Stimulated activated CD4-positive, alpha-beta T cell treated with anti-CD3 and anti-CD28 coated beads, Interleukin-4, amount 100 ng/mL, for 4 hours (primary cell): ENCODE measurements around the gene RNASEH1.

Experiments
- DNase-seq, 2 experiments: peaks; one replicate each; pipeline ENCODE4 v3.0.0-alpha.2; 2020

RNASEH1 gene

DNA sequence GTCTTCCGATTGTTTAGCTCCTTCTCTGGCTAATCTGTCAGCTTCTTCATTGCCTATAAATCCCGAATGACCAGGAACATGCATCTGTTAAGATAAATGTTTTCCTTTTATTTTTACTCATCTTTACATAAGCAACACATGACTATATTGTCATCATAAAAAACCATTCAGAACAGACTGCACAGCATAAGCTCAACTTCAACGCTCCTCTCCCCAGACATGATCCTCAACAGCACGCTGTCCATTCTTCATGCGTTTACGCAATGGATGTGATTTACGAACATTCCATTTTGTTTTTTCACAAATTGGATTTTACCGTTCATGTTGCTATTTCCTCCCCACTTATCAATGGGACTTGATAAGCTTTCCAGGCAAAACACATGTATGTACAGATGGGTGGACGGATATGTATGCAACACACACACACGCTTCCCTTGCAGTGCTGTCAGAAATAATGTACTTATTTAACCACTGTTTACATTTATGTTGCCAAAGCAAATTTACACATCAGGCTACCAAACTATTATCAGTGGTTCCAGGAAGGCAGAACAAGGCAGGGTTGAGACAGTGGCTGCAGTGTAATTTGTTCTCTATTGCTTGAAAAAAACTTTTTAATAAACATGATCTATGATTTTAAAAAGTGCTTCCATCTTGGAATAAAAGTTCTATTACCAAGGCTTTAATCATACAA is 12.2 kb downstream of the RNASEH1 start:
- DNase-seq: no peak

- DNase-seq: no peak
Observed at GRCh38 chr2:3543023-3543683, 15.0 kb downstream of the RNASEH1 start.

GRCh38 chr2:3542107-3542506 is 16.0 kb downstream of the RNASEH1 start:
- DNase-seq: no peak

DNA sequence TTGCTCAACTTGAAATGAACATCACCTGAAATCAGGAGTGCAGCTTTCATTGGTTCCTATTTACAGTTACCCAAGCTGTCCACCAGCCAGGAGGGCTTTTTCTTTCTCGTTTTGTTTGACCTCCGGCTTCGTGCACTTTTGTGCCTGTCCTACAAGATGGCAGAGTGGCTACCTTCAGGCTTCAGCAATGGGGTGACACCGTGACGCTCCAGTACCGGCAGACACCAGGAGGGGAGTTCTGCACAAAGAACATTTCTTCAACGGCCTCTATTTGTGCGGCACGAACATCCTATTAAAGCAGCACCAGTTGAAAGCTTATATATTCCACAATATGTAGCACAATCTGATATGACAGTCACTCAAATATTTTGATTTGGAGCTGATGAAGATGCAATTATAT is 18.3 kb downstream of the RNASEH1 start:
- DNase-seq: no peak

DNA sequence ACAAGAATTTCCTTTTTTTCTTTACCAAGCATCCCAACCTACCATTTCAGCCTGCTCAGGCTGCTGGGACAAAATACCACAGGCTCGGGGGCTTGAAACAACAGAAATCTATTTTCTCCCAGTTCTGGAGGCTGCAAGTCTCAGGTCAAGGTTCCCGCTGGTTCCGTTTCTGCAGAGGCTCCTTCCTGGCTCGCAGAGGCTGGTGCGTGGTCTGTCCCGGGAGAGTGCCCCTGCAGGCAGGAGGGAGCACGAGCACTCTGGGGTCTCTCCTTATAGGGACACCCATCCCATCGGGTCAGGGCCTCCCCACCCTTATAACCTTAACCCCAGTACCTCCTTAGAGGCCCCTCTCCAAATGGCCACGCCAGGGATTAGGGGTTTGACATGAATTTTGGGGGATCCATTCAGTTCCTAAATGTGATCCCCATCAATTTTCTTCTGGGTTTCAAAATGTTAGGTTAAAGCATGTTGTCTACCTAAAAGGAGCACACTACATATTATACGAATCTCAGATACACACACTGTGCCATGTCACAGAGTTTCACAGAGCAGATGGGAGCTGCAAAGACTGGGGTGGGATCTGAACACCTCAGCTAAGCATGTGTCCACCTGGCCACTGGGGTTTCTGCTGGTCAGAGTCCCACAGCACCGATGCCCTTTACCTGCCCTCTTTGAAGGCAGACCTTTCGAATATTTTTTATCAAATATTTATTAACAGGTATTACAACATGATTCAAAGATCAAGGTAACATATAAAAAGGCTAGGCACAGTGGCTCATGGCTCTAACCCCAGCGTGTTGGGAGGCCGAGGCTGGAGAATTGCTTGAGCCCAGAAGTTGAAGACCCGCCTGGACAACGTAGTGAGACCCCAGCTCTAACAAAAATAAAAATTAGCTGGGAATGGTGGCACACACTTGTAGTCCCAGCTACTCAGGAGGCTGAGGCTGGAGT is 21.2 kb downstream of the RNASEH1 start:
- DNase-seq: no peak

DNA sequence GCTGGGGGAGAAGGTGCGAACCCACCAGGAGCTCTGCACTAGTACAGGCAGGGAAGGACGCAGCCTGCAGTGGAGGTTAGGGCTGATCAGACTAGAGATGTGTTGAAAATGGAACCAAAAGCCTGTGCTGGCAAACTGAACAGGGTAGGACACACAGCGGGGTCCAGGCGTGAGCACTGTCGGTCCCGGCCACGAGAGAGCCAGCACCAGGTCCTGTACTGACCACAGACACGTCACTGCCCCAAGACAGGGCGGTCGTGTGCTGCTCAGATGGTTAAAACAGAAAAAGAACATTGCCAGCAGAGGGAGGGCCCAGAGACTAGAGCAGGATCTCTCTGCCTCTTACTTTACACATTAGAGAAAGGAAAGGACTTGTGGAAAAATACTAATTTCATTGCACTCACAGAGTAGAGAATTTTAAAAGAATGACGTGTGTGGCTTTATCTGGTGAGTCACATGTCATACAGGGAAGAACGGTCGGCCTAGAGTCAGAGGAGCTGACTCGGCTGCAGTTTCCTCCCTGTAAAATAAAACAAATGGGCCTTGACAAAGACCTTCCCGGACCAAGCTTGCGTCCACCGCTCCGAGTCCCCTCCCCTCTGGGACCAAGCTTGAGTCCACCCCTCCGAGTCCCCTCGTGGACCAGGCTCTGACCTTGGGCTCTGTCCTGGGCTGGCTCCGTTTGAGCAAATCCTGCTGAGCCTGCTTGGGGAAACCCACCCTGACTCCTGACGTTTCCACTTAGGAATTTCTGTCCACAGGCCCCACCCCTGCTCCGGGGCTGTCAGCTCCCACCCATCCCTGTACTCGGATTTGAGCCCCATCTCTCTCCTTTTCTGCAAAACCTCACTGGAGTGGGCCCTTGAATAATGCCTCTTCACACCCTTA is 22.1 kb downstream of the RNASEH1 start:
- DNase-seq: no peak

GRCh38 chr2:3535467-3535793 is 22.7 kb downstream of the RNASEH1 start:
- no peak for DNase-seq

- DNase-seq: no peak
Observed at GRCh38 chr2:3534251-3534814, 23.8 kb downstream of the RNASEH1 start.

DNA sequence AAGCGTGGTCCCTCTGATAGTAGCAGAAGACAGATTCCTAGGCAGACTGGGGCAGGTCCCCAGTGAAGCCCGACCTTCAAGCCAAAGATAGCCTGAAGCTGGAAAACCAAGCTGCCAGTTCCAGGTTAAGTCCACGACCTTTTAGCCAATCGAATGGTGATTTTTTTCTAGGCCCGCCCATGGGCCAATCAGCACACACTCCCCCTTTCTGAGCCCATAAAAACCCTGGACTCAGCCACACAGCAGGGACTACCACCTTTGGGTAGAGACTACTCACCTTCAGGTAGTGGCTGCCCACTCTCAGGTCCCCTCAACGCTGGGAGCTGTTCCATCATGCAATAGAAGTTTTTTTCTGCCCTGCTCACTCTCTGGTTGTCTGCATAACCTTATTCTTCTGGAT is 24.3 kb downstream of the RNASEH1 start:
- no peak for DNase-seq

DNA sequence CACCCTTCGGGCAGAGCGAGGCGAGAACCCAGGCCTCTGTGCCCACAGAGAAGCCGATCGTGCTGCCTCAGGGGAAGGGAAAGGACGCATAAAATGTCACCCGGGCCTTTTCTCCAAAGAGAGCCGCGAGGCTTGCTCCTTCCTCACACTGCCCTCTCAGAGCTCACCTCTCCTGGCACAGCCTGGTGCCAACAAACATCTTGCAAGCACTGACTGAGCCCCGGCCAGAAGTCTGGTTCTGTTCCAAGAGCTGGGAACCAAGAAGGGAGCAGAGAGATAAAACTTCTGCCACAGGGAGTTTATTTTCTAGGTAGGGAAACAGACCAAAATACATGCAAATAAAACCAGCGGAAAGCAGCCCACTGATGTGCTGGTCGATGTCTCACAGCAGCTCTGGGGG is 25.2 kb downstream of the RNASEH1 start:
- no peak for DNase-seq

DNA sequence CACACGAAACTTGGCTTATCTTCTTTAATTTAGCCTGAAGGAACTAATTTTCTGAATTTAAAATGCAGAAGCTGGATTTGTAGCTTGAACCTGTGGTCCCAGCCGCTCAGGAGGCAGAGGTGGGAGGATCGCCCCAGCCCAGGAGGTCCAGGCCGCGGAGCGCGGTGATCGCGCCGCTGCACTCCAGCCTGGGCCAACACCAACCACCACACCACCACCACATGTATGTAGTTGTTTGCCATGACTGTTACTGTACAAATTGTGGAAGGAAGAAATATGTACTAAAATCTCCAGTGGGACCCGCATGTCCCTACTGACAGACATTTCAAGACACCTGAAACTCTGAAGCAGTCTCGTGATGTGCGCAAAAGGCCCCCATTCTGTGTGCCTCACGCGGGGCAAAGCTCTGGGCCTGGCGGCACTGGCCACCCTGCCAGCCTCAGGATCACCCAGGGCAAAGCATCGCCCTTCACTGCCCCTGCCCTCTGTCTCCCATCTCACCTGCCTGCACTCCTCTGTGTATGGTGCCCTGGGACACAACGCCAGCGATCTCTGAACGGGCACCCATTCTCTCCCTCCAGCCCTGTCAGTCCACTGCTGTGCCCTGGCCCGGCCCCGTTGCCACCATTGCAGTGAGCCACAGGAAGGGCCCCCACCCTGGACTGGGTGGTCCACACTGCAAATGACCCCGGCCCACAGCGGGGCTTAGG is 28.7 kb downstream of the RNASEH1 start:
- DNase-seq: no peak

- no peak for DNase-seq
Observed at GRCh38 chr2:3527886-3528785, 30.0 kb downstream of the RNASEH1 start.

- no peak for DNase-seq
Observed at GRCh38 chr2:3526871-3527270, 31.3 kb downstream of the RNASEH1 start.

- no peak for DNase-seq
Observed at GRCh38 chr2:3523551-3524041, 34.5 kb downstream of the RNASEH1 start.

DNA sequence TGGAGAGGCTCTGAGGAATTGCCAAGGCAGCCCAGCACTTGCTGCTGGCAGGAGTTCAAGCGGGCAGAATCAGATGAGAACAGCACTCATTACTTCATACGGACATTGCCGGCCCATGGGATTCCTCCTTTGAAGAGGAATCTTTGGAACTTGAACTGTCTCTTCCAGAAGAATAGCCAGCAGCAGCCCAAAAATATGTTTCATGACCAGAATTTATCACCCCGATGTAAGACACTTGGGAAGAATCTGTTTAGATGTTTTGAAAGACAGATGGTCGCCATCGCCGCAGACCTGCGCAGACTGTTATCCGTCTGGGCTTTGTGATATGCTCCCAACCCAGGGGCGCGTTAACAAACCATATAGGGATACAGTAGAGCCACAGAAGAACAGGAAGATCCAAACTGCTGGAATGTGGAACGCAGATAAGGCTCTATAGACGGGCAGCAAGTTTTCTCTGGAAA is 35.1 kb downstream of the RNASEH1 start:
- DNase-seq: no peak

DNA sequence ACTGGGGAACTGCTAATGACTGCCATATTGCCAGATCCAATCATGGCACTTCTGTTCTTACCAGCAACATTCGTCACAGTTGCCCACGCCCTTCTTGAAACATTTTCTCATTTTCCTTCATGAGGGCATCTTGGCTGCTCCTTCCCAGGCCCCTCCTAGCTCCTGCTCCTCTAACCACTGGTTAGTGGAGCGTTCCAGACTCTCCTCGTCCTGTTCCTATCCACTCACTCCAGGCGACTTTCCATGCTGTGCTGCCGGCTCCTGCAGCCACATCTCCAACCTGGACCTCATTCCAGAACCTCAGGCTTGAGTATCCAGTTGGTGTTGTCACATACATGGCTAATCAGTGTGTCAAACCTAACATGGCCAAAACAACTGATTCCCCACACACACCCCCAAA is 37.5 kb downstream of the RNASEH1 start:
- no peak for DNase-seq

DNA sequence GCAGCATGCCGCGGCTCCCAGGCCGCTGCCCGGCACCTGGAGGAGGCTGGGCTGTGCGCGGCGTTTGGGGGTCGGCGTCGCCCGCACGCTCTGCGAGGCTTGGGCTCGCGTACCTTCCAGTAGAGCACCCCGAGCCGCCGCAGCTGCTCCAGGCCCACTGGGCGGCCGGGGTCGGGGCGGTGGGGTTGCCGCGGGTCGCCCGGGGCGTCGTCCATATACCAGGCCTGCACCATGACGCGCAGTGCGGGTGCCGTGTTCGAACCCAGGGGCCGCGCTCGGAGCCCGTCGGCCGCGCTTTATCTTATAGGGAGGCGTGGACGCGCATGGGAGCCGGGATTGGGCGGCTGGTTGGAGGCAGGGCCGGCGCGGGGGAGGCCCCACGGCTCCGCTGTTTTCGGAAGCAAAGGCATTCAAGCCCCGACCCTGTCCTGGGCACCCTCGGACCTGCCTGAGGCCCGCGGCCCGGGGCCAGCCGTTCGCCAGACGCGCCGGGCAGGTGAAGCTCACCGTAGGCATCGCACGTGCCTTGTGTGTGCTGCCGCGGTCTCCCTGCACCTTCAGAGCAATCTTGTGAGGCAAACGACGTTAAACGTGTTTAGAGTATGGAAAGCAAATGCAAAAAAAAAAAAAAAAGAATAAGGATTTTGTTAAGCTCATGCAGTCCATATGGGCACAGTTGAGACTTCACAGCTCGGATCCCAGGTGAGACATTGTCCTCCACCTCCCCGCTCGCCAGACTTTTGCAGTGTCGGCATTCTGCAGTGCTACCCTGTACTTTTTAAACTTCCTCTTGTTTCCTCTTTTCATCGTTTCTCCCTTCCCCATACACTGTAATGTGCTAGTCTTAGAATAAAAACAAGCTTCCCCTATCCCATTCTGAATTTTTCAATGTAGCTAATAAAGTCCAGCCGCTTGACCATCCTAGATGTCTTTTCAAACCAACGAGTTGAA is 38.6 kb downstream of the RNASEH1 start, which contains the start of gene ADI1:
Gene ADI1, minus strand, starts transcription at position 277 of the 951 bp plus-strand sequence. Its CDS starts 44 bp downstream, at position 233.
- DNase-seq: peak; percentile 70 to 75

DNA sequence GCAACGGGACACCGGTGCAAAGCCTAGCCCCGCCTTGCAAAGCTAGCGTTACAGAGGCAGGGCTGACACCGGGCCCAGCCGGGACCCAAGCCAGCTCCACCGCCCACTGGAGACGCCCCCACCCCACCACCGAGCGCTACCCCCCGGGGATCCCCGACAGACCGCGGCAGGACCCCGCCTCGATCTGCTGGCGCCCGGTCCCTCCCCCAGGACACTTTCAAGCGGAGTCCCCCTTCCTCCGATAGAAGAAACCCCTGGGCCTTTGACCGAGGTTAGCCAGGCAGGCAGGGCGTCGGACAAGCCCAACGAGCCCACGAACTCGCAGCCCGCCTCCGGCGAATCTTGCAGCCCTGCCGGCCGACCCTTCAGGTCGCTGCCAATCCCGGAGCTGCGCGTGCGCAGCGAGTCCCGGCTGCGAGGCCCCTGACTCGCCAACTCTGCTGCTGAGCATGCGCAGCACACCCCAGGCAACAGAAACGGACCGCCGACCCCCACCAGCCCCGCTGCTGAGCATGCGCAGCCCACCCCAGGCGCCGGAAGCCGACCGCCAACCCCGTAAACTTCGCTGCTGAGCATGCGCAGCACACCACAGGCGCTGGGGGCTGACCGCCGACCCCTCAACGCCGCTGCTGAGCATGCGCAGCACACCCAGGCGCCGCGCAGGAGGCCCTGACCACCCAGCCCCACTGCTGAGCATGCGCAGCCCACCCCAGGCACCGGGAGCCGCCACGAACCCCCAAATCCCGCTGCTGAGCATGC is 39.5 kb downstream of the RNASEH1 start:
- peak; percentile 98 for DNase-seq
